Fibroblast of skin of left quadriceps (primary cell): ENCODE results near the gene KRT85.
"Not testable (repeated sequence)": the region's sequence is repeated elsewhere in the genome, so short reads cannot be mapped to it uniquely, and the experiment has no call there.

Experiments
- DNase-seq, 2 experiments: peaks; one replicate each; pipeline ENCODE4 v3.0.0-alpha.2; 2013; ENCODE audit warnings: low read depth in 2 of 2

Gene KRT85

DNA sequence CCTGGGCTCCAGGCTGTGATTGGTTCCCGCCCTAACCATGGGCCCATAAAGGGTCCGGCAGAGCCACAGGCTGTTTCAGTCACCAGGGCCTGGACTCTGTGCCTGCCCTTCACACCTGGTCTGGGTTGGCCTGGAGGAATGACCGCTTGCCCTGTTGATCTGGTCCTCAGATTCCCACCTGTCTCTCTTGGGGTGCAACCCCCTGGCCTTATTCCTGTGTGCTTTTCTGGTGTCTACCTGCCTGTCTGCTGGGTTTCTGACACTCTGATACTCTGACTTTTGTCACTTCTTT is 43.2 kb downstream of the KRT85 start:
- DNase-seq: no peak

DNA sequence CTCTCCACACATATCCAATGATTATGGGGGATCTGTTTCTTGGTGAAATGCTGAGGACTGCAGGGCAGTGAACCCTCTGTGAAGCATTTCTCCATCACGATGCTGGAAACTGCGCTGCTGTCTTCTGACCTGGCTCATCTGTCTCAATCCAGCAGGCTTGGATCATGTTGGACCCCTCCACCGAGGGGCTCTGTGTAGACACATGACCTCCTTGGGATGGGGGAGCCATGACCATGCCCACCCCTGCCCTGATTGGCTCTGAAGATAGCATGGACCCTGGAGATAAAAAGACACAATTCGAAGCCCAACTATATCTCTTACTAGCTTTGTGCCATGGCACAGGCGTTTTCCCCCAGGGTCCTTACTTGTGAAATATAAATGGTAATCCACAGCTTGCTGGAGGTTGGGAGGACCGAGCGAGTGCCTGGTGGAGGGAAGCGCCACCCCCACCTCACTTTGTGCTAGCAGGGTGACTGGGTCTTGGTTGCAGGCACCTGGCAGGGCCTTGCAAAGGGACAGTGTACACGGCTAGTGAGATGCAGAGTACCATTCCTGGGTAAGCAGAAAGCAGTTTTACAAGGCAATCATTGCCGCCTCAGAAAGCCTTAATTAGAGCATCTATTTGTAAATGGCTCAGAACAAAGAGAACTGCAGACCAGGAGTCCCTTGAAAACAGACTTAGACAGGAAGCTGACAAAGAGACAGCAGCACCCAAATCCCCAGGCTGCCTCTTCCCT is 43.7 kb downstream of the KRT85 start:
- DNase-seq: no peak

DNA sequence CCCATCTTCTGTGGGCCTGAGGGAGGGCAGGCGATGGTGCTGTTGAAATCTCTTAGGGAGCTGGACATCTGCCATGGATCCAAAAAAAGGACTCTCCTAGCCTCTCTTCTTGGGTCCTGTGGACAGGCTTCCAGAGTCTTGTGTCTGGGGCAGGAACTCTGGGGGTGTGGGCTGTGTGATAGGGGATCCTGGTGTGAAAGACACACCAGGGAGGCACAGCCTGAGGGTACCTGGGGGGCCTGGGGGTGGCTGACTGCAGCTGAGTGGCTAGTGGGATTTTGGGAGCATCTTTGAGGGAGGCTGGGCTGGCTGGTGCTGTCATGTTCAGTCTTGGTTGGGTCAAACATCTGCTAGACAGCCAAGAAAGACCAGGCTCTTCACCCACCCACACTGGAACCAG is 44.3 kb downstream of the KRT85 start:
- no peak for DNase-seq

DNA sequence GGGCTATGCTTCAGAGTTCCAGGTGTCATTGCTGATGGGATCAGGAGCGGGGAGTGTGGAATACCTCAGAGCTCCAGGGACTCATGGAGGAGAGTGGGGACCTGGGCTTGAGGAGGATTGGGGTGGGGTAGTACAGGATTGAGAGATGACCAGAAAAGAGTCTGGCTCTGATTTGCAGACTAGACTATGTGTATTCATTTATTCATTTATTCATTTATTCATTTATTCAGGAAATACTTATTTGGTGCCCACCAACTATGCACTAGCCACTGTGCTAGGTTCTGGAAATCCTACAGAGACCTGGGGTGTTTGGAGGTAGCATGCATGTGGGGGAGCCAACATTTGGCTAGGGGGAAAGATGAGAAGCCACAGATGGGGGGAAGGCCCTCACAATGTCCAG is 45.2 kb downstream of the KRT85 start:
- DNase-seq: no peak

DNA sequence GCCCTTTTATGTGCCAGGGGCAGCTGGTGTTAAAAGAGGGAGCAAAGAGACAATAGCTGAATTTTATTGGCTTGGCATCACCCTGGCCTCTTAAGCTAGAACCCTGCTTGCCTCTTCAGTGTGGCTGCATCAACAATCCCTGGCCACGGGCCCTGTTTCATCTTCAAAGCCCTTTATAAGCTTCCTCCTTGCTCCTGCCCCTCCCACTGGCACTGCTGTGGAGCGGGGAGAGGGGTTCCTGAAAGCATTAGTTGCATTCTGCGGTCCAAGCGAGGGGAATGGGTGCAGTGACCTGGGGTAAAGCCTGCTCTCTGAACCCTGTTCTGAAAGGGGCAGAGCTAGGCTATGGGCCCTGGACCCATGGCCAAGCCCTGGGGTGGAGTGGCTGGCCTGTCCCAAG is 45.9 kb downstream of the KRT85 start:
- DNase-seq: no peak

DNA sequence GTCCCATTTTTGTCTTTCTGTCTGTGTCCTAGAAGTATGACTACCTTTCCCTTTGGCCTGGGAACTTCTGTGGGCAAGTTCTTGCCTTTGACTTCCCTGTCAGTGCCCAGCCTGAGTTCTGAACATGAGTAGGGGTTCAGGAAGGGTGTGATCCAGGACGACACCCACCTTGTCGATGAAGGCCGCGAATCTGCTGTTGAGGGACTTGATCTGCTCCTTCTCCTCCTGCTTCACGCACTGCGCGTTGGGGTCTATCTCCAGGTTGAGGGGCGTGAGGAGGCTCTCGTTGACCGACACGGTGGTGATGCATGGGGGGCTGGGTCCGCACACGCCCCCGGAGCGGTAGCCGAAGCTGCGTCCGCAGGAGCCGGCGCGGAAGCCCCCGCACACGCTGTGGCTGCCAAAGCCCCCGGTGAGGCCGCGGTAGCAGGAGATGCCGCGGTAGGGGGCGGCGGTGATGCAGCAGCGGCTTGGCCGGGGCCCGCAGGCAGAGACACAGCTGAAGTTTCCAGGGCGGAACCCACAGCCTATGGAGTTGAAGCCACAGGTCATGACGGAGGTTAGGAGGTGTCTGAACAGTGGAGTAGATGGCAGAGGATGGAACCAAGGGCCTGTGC is 46.4 kb downstream of the KRT85 start, which contains the start of gene KRT83:
Gene KRT83 (minus strand): TSS at position 615 of the 617 bp plus-strand sequence. CDS start 63 bp downstream, at position 552.
- no peak for DNase-seq

DNA sequence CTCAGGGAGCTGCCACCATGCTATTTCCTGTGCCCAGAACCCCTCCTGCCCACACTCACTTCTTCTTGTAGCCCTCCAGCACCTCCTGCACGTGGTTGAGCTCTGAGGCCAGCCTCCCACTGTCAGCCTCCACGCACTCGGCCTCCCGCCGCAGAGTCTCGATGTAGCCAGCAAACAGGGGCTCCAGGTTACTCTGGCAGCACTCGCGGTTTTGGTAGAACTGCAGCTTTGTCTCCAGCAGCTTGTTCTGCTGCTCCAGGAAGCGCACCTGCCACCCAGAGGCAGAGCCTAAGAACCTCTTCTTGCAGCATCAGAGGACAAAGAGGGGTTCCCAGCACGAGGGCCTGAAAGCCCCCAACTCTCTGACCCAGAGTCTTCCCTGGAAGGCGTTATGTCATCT is 48.2 kb downstream of the KRT85 start:
- no peak for DNase-seq

DNA sequence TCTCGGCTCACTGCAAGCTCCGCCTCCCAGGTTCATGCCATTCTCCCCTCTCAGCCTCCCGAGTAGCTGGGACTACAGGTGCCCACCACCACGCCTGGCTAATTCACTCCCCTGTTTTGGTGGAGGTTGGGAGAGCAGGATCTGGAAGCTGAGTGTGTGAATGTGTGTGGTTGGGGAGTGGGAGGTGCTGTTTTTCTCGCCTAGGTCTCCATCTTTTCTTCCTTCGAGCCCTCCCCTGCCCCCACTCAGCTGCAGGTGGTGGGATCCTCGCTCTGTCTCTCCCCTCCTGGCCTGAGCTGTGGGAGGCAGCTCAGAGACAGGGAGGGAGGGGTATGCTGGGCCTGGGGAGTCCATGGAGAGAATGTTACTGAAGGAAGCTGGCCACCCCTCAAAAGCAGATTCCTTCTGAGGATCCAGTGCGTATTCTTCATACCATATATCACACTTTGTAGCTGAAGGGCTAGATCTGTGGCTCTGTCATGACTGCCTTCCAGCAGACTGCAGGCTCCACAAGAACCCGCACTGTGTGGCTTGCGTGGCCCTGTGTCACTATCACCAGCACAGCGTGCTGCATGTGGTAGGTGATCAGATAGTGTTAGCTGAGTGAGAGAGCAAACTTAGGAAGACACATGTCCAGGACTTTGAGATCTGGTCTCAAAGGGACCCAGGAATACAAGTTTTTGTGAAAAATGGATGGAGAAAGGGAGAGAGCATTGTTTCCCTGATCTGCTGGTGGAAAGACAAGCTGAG is 48.9 kb downstream of the KRT85 start:
- DNase-seq: no peak

DNA sequence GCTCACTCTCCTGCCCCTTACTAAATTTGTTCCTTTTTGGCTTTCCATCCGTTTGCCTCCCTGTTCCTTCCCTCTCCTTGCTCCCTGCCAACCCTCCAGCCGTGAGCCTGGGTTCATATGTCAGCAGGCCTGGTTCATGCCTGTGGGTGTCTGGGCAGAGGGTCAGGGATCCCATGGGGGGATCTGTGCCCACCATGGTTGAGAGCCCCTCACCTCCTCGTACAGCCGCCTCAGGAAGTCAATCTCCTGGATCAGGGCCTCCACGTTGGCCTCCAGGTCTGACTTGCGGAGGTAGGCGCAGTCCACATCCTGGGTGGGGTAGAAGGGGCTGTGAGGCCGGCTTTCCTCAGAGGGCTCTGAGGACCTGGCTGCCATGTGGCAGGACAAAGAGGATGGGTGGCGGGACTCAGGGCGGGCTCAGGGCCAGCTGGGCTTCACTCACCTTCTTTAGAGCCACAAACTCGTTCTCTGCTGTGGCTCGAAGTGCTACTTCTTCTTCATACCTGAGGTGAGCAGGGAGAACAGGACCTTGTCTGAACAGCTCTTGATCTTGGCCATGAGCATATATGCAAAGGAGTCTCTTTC is 49.7 kb downstream of the KRT85 start:
- no peak for DNase-seq

DNA sequence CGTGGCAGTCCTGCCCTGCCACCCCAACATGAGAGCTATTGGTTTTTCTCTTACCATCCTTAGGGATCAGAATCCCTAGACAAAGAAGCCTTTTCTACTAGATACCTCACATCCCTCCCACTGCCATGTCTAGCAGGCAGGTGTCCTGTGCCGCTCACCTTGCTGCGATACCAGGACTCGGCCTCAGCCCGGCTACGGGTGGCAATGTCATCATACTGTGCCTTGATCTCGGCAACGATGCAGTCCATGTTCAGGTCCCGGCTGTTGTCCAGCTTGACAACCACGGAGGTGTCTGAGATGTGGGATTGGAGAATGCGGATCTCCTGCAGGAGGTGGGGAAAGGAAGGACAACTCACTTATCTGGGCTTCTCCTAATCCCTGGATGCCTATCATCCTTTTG is 50.6 kb downstream of the KRT85 start:
- DNase-seq: no peak

DNA sequence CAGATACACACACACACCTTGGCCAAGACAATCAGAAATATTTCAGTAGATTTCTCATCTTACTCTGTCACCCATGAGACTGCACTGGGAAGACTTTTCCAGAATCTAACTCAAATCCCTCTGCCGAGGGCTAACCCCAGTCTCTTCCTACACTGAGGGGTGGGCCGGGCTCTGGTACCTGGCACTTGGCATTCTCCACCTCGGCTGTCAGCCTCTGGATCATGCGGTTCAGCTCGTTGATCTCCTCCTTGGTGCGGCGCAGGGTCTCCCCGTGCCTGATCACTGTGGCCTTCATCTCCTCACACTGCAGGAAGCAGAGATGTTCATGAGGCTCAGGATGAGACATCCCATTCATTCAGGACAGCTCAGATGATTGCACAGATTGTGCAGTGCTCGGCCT is 51.0 kb downstream of the KRT85 start:
- no peak for DNase-seq

DNA sequence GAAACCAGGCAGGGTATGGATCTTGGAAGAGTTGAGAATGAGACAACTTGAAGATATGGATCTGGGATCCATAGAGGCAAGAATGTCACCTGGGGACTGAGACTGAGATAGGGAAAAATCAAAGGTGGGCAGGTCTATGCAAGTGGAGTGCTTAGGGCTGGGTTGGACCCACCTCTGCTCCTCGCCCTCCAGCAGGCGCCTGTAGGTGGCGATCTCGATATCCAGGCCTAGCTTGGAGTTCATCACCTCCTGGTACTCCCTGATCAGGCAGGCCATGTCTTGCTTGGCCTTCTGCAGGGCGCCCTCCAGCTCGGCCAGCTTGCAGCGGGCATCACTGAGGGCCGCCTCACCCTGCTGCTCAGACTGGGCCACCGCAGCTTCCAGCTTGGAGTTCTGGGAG is 51.6 kb downstream of the KRT85 start:
- not testable (repeated sequence) for DNase-seq

DNA sequence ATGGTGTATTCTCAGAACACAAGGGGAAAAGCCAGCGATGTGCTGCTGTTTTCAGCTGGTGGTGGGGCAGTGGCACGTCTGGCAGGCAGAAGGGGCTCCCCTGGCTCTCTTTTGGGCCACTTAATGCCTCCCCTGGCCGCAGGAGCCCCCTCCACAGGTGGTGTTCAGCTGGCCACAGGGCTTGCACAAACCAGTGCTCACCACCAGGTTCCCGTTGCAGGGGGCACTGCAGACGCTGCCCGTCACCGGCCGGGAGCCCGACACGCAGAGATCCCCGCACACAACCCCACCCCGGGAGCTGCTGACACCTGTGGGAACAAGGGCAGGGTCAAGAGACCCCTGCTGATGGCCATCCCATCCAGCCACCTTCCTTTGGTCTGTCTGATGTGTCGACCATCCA is 52.8 kb downstream of the KRT85 start:
- no peak for DNase-seq

DNA sequence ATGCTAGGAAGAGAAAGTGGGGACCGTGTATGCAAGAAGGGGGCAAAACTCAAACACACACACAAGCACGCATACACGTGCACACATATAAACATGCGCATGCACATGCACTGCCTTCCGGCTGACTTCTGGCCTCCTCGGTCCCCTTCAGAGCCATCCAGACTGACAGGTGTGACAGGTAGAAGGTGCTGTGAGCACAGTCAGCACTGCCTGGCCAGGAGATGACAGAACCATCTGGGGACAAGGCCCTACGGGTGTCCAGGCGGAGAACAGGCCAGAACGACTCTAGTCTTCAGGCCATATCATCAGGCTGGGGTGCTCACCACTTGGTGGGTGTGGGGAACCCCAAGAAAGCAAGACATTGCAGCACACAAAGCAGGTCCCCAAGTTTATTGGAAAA is 53.4 kb downstream of the KRT85 start:
- DNase-seq: no peak

DNA sequence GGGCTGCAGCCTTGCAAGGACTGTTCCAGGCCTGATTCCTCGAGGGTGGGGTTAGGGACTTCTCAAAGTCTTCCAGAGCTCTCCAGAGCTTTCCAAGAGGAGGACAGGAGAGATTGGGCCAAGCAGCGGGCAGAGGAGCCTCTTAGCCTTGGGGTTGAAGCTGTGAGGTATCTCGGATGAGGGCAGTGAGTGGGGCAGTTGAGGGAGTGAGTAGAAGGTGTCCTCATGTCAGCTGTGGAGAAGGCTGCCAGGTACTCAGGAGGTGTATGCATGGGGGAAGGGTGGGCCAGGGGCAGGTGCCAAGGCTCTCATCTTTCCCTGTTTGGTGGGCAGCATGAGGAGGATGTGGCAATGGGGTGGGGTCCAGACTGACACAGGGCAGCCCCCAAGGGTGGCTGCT is 53.8 kb downstream of the KRT85 start:
- DNase-seq: no peak

DNA sequence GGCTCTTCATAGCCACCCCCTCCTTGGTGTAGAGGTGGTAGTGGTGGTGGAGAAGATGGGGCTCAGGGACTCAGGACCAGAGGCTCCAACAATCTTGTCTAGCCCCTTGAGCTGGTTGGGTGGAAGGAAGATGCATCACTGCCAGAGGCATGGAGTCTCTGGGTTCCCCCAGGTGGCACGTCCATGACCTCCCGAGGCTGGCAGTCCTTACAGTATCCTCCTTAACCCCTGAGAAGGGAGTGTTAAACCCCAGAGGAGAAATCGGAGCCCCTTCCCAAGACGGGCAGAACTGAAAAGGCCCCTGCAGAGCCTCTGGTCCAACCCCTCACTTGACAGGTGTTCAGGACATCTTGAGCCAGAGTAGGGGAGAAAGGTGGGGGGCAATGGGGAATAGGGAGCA is 55.2 kb downstream of the KRT85 start:
- no peak for DNase-seq

DNA sequence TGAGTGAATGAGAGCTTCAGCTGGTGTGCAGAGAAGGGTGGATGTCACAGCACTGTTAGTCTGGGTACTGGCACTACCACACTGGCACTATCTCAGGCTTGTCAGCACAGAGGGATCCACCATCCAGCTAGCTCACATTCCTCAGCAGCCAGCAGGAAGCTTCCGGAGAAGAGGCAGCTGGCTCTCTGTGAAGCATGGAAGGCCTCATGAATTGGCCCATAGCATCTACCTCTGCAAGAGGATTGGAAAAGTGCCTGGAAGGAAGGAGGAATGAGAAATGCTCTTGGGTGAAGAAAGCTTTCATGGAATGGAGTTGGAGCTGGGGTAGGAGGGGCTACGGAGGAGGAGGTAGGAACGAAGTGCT is 56.0 kb downstream of the KRT85 start:
- DNase-seq: no peak

DNA sequence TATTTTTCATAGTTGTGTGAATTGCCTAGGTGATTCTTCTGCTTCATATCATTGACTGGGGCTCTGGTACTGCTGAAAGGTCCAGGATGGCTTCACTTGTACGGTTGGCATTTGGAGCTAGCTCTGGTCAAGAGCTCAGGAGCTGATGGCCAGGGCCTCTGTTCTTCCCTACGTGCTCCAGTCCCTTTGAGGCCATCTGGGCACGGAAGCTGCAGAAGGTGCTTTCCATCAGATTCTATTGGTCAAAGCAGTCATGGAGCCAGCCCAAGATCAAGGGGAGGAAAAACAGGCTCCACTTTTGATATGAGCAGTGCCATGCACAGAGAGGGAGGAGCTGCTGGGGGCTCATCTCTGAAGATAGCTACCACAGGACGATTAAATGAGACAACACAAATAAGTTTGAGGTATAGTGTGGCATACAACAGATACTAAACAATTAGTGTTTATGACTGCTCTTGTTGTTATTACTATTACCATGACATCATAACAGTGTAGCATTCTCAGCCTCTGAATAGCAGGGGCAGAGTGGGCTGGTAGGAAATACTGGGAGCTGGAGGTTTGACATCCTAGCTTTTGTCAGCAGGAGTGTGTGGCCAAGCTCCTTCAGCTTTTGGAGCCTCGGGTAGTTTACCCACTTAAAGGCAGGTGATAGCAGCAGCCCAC is 56.5 kb downstream of the KRT85 start:
- DNase-seq: no peak
